NCI-H1694 (cell line): ENCODE measurements around the gene SEMA3E.
"Not testable (repeated sequence)": the region's sequence is repeated elsewhere in the genome, so short reads cannot be mapped to it uniquely, and the experiment has no call there.

Source experiments
- DNase-seq: peaks from one replicate; lab custom pipeline; 2025; lab: John Stamatoyannopoulos, UW

SEMA3E gene

GRCh38 chr7:83648464-83649241 lies at the start of gene SEMA3E:
Gene SEMA3E (minus strand): TSS chr7:83649139.
- no peak for DNase-seq

GRCh38 chr7:83697804-83698530 lies 49.0 kb upstream of the SEMA3E start:
- DNase-seq = no peak

- DNase-seq = no peak
These were observed 47.2 kb upstream of the SEMA3E start for GRCh38 chr7:83696101-83696500.

- no peak for DNase-seq
These were observed 46.4 kb upstream of the SEMA3E start for GRCh38 chr7:83695128-83695960.

GRCh38 chr7:83693256-83693655 lies 44.3 kb upstream of the SEMA3E start:
- DNase-seq = no peak

- no peak for DNase-seq
These were observed 42.2 kb upstream of the SEMA3E start for GRCh38 chr7:83691095-83691494.

GRCh38 chr7:83689855-83690254 lies 40.9 kb upstream of the SEMA3E start:
- no peak for DNase-seq

GRCh38 chr7:83686416-83686815 lies 37.5 kb upstream of the SEMA3E start:
- no peak for DNase-seq

- DNase-seq = no peak
These were observed 36.0 kb upstream of the SEMA3E start for GRCh38 chr7:83684928-83685327.

GRCh38 chr7:83681200-83681778 lies 32.4 kb upstream of the SEMA3E start:
- no peak for DNase-seq

- no peak for DNase-seq
These were observed 28.4 kb upstream of the SEMA3E start for GRCh38 chr7:83677180-83677866.

GRCh38 chr7:83673291-83673690 lies 24.4 kb upstream of the SEMA3E start:
- not testable (repeated sequence) for DNase-seq

GRCh38 chr7:83672157-83672556 lies 23.2 kb upstream of the SEMA3E start:
- no peak for DNase-seq

- DNase-seq = no peak
These were observed 14.2 kb upstream of the SEMA3E start for GRCh38 chr7:83663131-83663530.

GRCh38 chr7:83658126-83658525 lies 9.2 kb upstream of the SEMA3E start:
- no peak for DNase-seq

- peak; percentile 30 for DNase-seq
These were observed 7.1 kb upstream of the SEMA3E start for GRCh38 chr7:83655951-83656556.

- DNase-seq = no peak
These were observed 3.5 kb upstream of the SEMA3E start for GRCh38 chr7:83652481-83652880.

- no peak for DNase-seq
These were observed 762 bp upstream of the SEMA3E start for GRCh38 chr7:83649701-83650100.

GRCh38 chr7:83646027-83646426 lies 2.9 kb downstream of the SEMA3E start:
- DNase-seq = no peak

- no peak for DNase-seq
These were observed 5.2 kb downstream of the SEMA3E start for GRCh38 chr7:83643739-83644138.

- no peak for DNase-seq
These were observed 5.9 kb downstream of the SEMA3E start for GRCh38 chr7:83643012-83643411.
